ENCODE measurements around the gene PARP4.
A peak's percentile ranks its signal among the peaks of the same experiment; 100 is the strongest.
"Not testable (repeated sequence)": the region's sequence is repeated elsewhere in the genome, so short reads cannot be mapped to it uniquely, and the experiment has no call there.

PARP4 gene

GRCh38 chr13:24506283-24506682, 6.3 kb downstream of the PARP4 start:
- not testable (repeated sequence) for FAIRE-seq; DNase-seq (ENCODE audit: low spot score)

- FAIRE-seq (no peak), DNase-seq (ENCODE audit: low spot score) (no peak)
Measured at GRCh38 chr13:24505756-24506155, 6.8 kb downstream of the PARP4 start.

GRCh38 chr13:24505256-24505655, 7.3 kb downstream of the PARP4 start:
- no peak for DNase-seq (ENCODE audit: low spot score)
- FAIRE-seq = no peak

GRCh38 chr13:24503379-24503696, 9.2 kb downstream of the PARP4 start:
- FAIRE-seq (no peak), DNase-seq (ENCODE audit: low spot score) (no peak)

GRCh38 chr13:24502533-24503378, 9.8 kb downstream of the PARP4 start:
- DNase-seq (ENCODE audit: low spot score) = peak; percentile 9
- no peak for FAIRE-seq

GRCh38 chr13:24500977-24501376, 11.6 kb downstream of the PARP4 start:
- FAIRE-seq (no peak), DNase-seq (ENCODE audit: low spot score) (no peak)

GRCh38 chr13:24497742-24498141, 14.8 kb downstream of the PARP4 start:
- FAIRE-seq = no peak
- no peak for DNase-seq (ENCODE audit: low spot score)

- FAIRE-seq; DNase-seq (ENCODE audit: low spot score): not testable (repeated sequence)
Measured at GRCh38 chr13:24496295-24496694, 16.3 kb downstream of the PARP4 start.

- no peak for FAIRE-seq
- no peak for DNase-seq (ENCODE audit: low spot score)
Measured at GRCh38 chr13:24495151-24495729, 17.3 kb downstream of the PARP4 start.

- DNase-seq (ENCODE audit: low spot score) (no peak), FAIRE-seq (no peak)
Measured at GRCh38 chr13:24493356-24493755, 19.2 kb downstream of the PARP4 start.

- no peak for FAIRE-seq
- no peak for DNase-seq (ENCODE audit: low spot score)
Measured at GRCh38 chr13:24491845-24492244, 20.7 kb downstream of the PARP4 start.

- no peak for DNase-seq (ENCODE audit: low spot score)
- FAIRE-seq = no peak
Measured at GRCh38 chr13:24489721-24490120, 22.9 kb downstream of the PARP4 start.

- not testable (repeated sequence) for DNase-seq (ENCODE audit: low spot score); FAIRE-seq
Measured at GRCh38 chr13:24488092-24488491, 24.5 kb downstream of the PARP4 start.

- not testable (repeated sequence) for FAIRE-seq; DNase-seq (ENCODE audit: low spot score)
Measured at GRCh38 chr13:24486017-24486657, 26.4 kb downstream of the PARP4 start.

GRCh38 chr13:24473686-24474085, 38.9 kb downstream of the PARP4 start:
- FAIRE-seq (no peak), DNase-seq (ENCODE audit: low spot score) (no peak)

GRCh38 chr13:24472129-24472528, 40.4 kb downstream of the PARP4 start:
- not testable (repeated sequence) for FAIRE-seq; DNase-seq (ENCODE audit: low spot score)

GRCh38 chr13:24463078-24463477, 49.5 kb downstream of the PARP4 start:
- no peak for FAIRE-seq
- no peak for DNase-seq (ENCODE audit: low spot score)

- FAIRE-seq (no peak), DNase-seq (ENCODE audit: low spot score) (no peak)
Measured at GRCh38 chr13:24460256-24460655, 52.3 kb downstream of the PARP4 start.

- FAIRE-seq = no peak
- DNase-seq (ENCODE audit: low spot score) = no peak
Measured at GRCh38 chr13:24459726-24460125, 52.9 kb downstream of the PARP4 start.

GRCh38 chr13:24459234-24459633, 53.3 kb downstream of the PARP4 start:
- DNase-seq (ENCODE audit: low spot score) (no peak), FAIRE-seq (no peak)

- no peak for DNase-seq (ENCODE audit: low spot score)
- no peak for FAIRE-seq
Measured at GRCh38 chr13:24458736-24459135, 53.8 kb downstream of the PARP4 start.

- FAIRE-seq = no peak
- no peak for DNase-seq (ENCODE audit: low spot score)
Measured at GRCh38 chr13:24456396-24456795, 56.2 kb downstream of the PARP4 start.
